DND-41 (cell line): ENCODE measurements around the gene FLII.

ENCODE experiments used
- ATAC-seq: fragments of 200-7000 bp; cut with Tn5 transposase; 3 replicates; pipeline ENCODE4 v1.9.1; 2021; ENCODE audit warnings: low read depth; ENCODE audit not compliant: insufficient read depth
- DNase-seq: peaks from one replicate; pipeline ENCODE4 v3.0.0-alpha.2; 2020
- H2AFZ ChIP-seq: 2 replicates; pipeline ENCODE4 v1.6.0; 2012; ENCODE audit warnings: low read depth, low read length
- H3K27ac ChIP-seq: 2 replicates; pipeline ENCODE4 v1.5.1; 2012; ENCODE audit warnings: low read length, inconsistent platforms
- H3K27me3 ChIP-seq: fragments of 200-600 bp; sonication (generic); 2 replicates; pipeline ENCODE4 v1.6.0; 2012; ENCODE audit warnings: low read length, mild to moderate bottlenecking, inconsistent platforms; ENCODE audit not compliant: insufficient read depth, poor library complexity
- H3K36me3 ChIP-seq: 2 replicates; pipeline ENCODE4 v1.5.1; 2012; ENCODE audit warnings: low read length, inconsistent platforms; ENCODE audit not compliant: insufficient read depth
- H3K4me1 ChIP-seq: 2 replicates; pipeline ENCODE4 v1.5.1; 2012; ENCODE audit warnings: mild to moderate bottlenecking, low read length; ENCODE audit not compliant: insufficient read depth
- H3K4me2 ChIP-seq: 2 replicates; pipeline ENCODE4 v1.6.0; 2012; ENCODE audit warnings: mild to moderate bottlenecking, moderate library complexity, low read length, inconsistent platforms; ENCODE audit not compliant: insufficient read depth
- H3K4me3 ChIP-seq, 2 experiments: fragments of 200-600 bp in 1 of 2; shearing (Covaris generic) in 1 of 2; 2 replicates each; pipeline ENCODE4 v1.5.1; 2012 to 2016; ENCODE audit warnings: inconsistent platforms in 2 of 2, low read length in 2 of 2, mild to moderate bottlenecking in 2 of 2, low read depth in 1 of 2, moderate library complexity in 1 of 2
- H3K79me2 ChIP-seq: 2 replicates; pipeline ENCODE4 v1.6.0; 2012; ENCODE audit warnings: low read length, inconsistent platforms; ENCODE audit not compliant: insufficient read depth
- H3K9ac ChIP-seq: 2 replicates; pipeline ENCODE4 v1.6.0; 2012; ENCODE audit warnings: low read depth, mild to moderate bottlenecking, inconsistent platforms, low read length, moderate library complexity
- H3K9me3 ChIP-seq: 2 replicates; pipeline ENCODE4 v1.5.1; 2012; ENCODE audit warnings: low read length, moderate library complexity, mild to moderate bottlenecking, inconsistent platforms; ENCODE audit not compliant: insufficient read depth, severe bottlenecking
- H4K20me1 ChIP-seq: 2 replicates; pipeline ENCODE4 v1.6.0; 2012; ENCODE audit warnings: low read length; ENCODE audit not compliant: insufficient read depth
- EZH2 ChIP-seq: IDR thresholded peaks from 3 replicates; pipeline ENCODE4 v1.6.1; 2012; ENCODE audit warnings: borderline replicate concordance, low read depth, mild to moderate bottlenecking, moderate library complexity, low read length, inconsistent platforms; ENCODE audit not compliant: severe bottlenecking
- TF ChIP-seq, protein P1 (sequence below): IDR thresholded peaks from 2 replicates; pipeline ENCODE4 v1.5.1; 2012; ENCODE audit warnings: borderline replicate concordance, low read length, moderate library complexity, mild to moderate bottlenecking; ENCODE audit not compliant: poor library complexity, severe bottlenecking; ENCODE audit errors: extremely low read depth

The FLII gene

DNA sequence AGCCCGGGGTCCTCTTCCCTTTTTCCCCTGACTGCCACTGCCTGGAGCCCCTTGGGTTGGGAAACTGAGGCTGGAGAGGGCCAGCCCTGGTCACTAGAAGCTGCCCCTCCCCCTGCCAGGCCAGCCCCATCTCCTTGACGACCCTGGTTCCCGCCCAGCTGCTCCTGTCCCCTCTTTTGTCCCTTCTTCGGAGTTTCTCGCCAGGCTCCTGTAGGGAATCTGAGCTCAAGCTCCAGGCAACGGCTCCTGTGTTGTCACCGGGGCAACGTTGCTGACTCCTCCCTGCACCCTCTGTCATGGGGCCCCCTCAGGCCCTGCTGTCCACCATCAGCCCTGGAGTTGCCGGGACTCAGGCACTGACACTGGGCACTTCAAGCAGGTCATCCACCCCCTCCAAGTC lies 27.4 kb downstream of the FLII start:
- peaks cover 45% of the 10 kb centered on the region for H3K79me2 ChIP-seq
- H2AFZ ChIP-seq: no peak overlapping the region
- peaks cover 42% of the 10 kb centered on the region for H4K20me1 ChIP-seq
- peaks cover 22% of the 10 kb centered on the region for H3K4me1 ChIP-seq
- H3K9me3 ChIP-seq: no peaks in the 10 kb centered on the region
- H3K36me3 ChIP-seq: peaks cover 42% of the 10 kb centered on the region
- no peak overlapping the region for H3K9ac ChIP-seq
- H3K27me3 ChIP-seq: no peaks in the 10 kb centered on the region
- no peak for ATAC-seq
- no peak for DNase-seq
- H3K27ac ChIP-seq: no peak overlapping the region
- TF ChIP-seq, protein P1, sequence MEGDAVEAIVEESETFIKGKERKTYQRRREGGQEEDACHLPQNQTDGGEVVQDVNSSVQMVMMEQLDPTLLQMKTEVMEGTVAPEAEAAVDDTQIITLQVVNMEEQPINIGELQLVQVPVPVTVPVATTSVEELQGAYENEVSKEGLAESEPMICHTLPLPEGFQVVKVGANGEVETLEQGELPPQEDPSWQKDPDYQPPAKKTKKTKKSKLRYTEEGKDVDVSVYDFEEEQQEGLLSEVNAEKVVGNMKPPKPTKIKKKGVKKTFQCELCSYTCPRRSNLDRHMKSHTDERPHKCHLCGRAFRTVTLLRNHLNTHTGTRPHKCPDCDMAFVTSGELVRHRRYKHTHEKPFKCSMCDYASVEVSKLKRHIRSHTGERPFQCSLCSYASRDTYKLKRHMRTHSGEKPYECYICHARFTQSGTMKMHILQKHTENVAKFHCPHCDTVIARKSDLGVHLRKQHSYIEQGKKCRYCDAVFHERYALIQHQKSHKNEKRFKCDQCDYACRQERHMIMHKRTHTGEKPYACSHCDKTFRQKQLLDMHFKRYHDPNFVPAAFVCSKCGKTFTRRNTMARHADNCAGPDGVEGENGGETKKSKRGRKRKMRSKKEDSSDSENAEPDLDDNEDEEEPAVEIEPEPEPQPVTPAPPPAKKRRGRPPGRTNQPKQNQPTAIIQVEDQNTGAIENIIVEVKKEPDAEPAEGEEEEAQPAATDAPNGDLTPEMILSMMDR: no peak
- no peak for TF ChIP-seq EZH2
- H3K4me3 ChIP-seq: no peak overlapping the region
- H3K4me2 ChIP-seq: no peak overlapping the region

DNA sequence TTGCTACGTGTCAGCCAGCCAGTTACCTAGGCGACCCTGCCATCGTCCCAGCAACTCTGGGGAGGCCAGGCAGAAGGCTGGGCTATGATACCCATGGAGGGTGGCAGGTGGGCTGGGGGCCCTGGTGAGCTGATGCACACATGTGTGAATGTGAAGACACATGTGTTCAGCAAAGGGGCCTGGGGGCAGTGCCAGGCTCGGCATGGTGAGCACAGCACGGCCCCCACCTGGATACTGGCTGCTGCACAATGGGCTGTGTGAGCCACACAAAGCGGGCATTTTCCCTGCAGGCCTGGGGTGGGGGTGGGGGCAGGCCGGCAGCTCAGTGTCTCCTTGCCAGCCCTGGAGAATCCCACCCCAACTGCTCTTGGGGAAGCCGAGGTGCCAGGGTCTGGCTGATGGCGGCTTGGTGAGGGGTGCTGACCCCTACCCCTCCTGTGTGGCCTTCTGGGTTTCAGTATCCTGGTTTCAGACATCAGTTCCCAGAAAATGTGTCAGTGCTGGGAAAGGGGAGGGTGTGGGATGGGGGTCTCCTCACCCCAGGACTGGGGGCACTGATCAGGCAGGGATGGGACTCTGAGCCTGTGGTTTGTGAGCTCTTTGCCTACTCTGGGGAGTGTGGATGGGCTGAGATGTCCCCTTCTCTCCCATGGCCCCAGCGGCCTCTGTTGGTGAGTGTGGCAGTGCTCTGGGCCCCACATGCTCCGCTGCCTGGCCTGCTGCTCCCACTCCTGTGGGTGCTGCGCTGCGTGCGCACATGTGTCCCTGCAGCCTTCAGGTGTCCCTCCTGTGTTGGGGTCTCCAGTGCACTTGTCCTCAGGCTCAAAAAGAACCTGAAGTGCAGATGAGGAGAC lies 28.0 kb downstream of the FLII start:
- H3K9ac ChIP-seq: no peak overlapping the region
- no peaks in the 10 kb centered on the region for H3K9me3 ChIP-seq
- no peak overlapping the region for H3K4me2 ChIP-seq
- TF ChIP-seq EZH2: no peak
- TF ChIP-seq, protein P1: no peak
- H3K36me3 ChIP-seq: peaks cover 35% of the 10 kb centered on the region
- H3K27ac ChIP-seq: no peak overlapping the region
- no peak overlapping the region for H3K4me3 ChIP-seq
- H4K20me1 ChIP-seq: peaks cover 42% of the 10 kb centered on the region
- H3K79me2 ChIP-seq: peaks cover 49% of the 10 kb centered on the region
- no peaks in the 10 kb centered on the region for H3K27me3 ChIP-seq
- DNase-seq (no peak), ATAC-seq (no peak)
- H3K4me1 ChIP-seq: peaks cover 25% of the 10 kb centered on the region
- no peak overlapping the region for H2AFZ ChIP-seq

DNA sequence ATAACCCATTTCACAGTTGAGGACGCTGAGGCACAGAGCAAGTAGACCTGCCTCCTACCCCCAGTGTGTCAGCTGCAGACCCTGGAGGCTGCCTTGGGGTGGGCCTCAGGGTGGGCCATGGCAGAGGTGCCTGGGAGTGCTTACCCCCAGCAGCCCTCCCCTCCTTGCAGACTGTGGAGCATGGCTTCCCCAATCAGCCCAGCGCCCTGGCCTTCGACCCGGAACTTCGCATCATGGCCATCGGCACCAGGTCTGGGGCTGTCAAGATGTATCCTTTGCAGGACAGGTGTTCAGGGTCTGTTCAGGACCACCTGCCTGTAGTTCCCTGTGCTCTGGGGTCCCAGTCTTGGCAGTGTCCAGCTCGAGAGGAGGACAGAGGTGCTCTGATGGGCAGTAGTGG lies 28.8 kb downstream of the FLII start:
- no peak for DNase-seq
- no peak overlapping the region for H2AFZ ChIP-seq
- peaks cover 49% of the 10 kb centered on the region for H3K79me2 ChIP-seq
- no peak for ATAC-seq
- H3K27ac ChIP-seq: no peak overlapping the region
- TF ChIP-seq EZH2: no peak
- TF ChIP-seq, protein P1: no peak
- H3K27me3 ChIP-seq: no peaks in the 10 kb centered on the region
- no peaks in the 10 kb centered on the region for H3K9me3 ChIP-seq
- H3K4me1 ChIP-seq: peaks cover 29% of the 10 kb centered on the region
- H3K4me2 ChIP-seq: no peak overlapping the region
- peaks cover 42% of the 10 kb centered on the region for H4K20me1 ChIP-seq
- H3K36me3 ChIP-seq: peaks cover 28% of the 10 kb centered on the region
- H3K4me3 ChIP-seq: no peak overlapping the region
- no peak overlapping the region for H3K9ac ChIP-seq
